Mesothelial cell of epicardium (in vitro differentiated cells): Measurements from ENCODE around the gene KCNAB1. TPM values are rescaled to one million over a fixed set of nuclear protein-coding genes. Genes with fewer than 3 reads are reported as not detected.

Experiments used
- DNase-seq, 2 experiments: peaks; one replicate each; pipeline ENCODE4 v3.0.0; 2021; ENCODE audit warnings: low spot score in 2 of 2; ENCODE audit not compliant: unreplicated experiment in 2 of 2
- H3K27ac Mint-ChIP-seq: 2 replicates; pipeline ENCODE4 v1.8.0; 2021; ENCODE audit warnings: mixed read lengths
- H3K27me3 Mint-ChIP-seq: 2 replicates; pipeline ENCODE4 v1.8.0; 2021; ENCODE audit warnings: low read depth, mixed read lengths
- H3K36me3 Mint-ChIP-seq: 2 replicates; pipeline ENCODE4 v1.8.0; 2021; ENCODE audit warnings: mixed read lengths
- H3K4me1 Mint-ChIP-seq: 2 replicates; pipeline ENCODE4 v1.8.0; 2021; ENCODE audit warnings: mixed read lengths
- H3K4me3 Mint-ChIP-seq: 2 replicates; pipeline ENCODE4 v1.8.0; 2021; ENCODE audit warnings: mild to moderate bottlenecking, moderate library complexity, mixed read lengths
- H3K9me3 Mint-ChIP-seq: 2 replicates; pipeline ENCODE4 v1.8.0; 2021; ENCODE audit warnings: mixed read lengths
- total RNA-seq: library from RNA; stranded (reverse); gene quantifications from 3 replicates; pipeline ENCODE4 v1.2.1, GENCODE V29; 2021
- TF ChIP-seq, protein P1 (sequence below): fragments of 200-600 bp; sonication (generic); IDR thresholded peaks from one replicate; pipeline ENCODE4 v1.5.0; 2021; ENCODE audit warnings: antibody characterized with exemption; ENCODE audit not compliant: unreplicated experiment

Gene KCNAB1
- total RNA-seq, 1 donor from 2014 or later: 3.7 TPM

DNA sequence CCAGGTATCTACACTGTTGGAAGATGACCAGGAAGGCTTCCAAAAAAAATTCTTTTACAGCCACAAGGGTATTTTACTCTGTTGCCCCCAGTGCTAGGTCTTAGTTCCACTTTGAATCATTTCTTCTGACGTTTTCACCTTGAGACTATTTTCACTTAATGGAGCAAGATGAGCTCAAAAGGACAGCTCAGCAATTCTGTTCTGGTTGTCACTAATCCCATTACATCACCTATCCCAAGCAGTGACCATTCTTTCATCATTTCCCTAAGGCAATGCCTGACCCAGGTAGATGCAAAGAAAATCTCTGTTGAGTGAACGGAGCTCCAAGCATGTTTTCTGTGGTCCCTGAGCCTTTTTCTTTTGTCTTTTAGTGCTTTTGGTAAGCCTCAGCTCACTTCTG lies 210.0 kb downstream of the KCNAB1 start:
- Mint-ChIP-seq H3K9me3 (peaks cover 3% of the 10 kb centered on the region), H3K4me3 (no peak overlapping the region), H3K36me3 (no peaks in the 10 kb centered on the region), H3K27me3 (no peaks in the 10 kb centered on the region), H3K27ac (no peak overlapping the region), H3K4me1 (peaks cover 4% of the 10 kb centered on the region)
- TF ChIP-seq, protein P1, sequence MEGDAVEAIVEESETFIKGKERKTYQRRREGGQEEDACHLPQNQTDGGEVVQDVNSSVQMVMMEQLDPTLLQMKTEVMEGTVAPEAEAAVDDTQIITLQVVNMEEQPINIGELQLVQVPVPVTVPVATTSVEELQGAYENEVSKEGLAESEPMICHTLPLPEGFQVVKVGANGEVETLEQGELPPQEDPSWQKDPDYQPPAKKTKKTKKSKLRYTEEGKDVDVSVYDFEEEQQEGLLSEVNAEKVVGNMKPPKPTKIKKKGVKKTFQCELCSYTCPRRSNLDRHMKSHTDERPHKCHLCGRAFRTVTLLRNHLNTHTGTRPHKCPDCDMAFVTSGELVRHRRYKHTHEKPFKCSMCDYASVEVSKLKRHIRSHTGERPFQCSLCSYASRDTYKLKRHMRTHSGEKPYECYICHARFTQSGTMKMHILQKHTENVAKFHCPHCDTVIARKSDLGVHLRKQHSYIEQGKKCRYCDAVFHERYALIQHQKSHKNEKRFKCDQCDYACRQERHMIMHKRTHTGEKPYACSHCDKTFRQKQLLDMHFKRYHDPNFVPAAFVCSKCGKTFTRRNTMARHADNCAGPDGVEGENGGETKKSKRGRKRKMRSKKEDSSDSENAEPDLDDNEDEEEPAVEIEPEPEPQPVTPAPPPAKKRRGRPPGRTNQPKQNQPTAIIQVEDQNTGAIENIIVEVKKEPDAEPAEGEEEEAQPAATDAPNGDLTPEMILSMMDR: no peak
- no peak for DNase-seq

DNA sequence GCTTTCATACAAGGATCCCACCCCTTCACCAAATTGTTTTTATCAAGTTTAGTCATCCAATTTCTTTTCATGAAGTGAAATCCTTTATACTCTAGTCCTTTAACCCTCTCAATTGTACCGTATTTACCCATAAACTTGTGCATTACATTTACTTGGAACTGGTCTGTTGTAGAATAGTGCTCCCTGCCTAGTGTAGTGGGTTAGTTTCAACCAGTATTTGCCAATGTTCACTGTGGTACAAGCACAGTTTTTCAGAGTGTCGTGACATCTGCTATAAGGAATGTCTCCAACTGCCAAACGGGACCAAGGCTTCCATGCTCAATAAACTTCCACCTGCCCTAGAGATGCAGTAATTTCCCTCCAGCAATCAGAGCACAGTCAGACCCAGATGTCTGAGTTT lies 211.9 kb downstream of the KCNAB1 start:
- Mint-ChIP-seq H3K4me1 (peaks cover 4% of the 10 kb centered on the region), H3K4me3 (no peak overlapping the region), H3K36me3 (no peaks in the 10 kb centered on the region), H3K27ac (no peak overlapping the region), H3K27me3 (peaks cover under 1% of the 10 kb centered on the region), H3K9me3 (peaks cover 3% of the 10 kb centered on the region)
- DNase-seq: no peak
- TF ChIP-seq, protein P1: no peak

DNA sequence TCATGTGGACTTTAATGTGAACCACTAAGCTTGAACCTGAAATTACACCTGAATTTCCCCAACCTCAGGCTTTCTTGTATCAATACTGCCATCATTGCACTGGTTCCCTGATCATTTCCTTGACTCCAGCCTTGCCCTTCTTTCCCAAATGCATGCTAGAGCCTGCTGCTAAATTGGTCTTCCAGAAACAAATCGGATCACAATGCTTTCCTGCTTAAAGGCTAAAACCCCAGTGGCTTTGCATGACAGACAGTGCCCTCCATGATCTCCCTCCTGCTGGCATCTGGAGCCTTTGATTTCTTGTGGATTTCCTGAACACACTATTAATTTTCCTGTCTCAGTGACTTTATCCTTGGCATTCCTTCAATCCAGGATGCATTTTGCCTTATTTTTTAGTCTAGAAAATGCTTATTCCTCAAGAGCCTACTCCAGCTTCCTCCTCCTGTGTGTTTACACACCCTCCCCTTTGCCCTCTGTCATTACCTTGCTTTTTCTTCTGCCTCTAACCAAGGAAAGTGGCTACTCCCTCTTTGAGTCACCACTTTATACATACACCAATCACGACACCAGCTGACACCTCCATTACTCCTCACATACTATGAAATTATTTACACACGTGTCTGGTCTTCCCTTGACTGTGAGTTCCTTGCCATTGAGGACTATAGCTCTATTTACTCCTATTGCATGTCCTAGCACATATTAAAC lies 214.6 kb downstream of the KCNAB1 start:
- Mint-ChIP-seq H3K4me3 (no peak overlapping the region), H3K4me1 (peaks cover 4% of the 10 kb centered on the region), H3K27me3 (peaks cover 1% of the 10 kb centered on the region), H3K36me3 (no peaks in the 10 kb centered on the region), H3K27ac (no peak overlapping the region), H3K9me3 (no peaks in the 10 kb centered on the region)
- no peak for DNase-seq
- TF ChIP-seq, protein P1: no peak

DNA sequence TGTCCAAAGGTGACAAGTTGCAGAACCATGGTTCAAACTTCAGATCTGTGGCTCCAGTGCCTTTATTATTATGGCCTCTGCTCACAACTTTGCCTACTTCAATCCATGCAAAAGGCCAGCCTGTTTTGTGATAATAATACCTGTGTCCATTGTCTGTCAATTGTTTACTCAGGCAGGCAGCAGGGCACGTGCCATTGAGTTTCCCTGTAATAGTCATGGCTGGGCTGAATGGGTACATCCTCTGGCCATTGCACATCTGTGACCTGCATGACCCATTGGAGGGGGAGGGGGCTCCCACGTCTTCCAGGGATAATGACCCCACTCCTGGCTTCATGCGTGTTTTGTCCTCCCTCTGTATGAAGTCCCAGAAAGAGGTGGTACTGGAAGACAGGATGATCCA lies 219.1 kb downstream of the KCNAB1 start:
- no peak overlapping the region for H3K4me3 Mint-ChIP-seq
- H3K36me3 Mint-ChIP-seq: no peaks in the 10 kb centered on the region
- peaks cover 4% of the 10 kb centered on the region for H3K4me1 Mint-ChIP-seq
- no peak for DNase-seq
- no peak overlapping the region for H3K27ac Mint-ChIP-seq
- TF ChIP-seq, protein P1: no peak
- H3K9me3 Mint-ChIP-seq: no peaks in the 10 kb centered on the region
- H3K27me3 Mint-ChIP-seq: peaks cover 1% of the 10 kb centered on the region

DNA sequence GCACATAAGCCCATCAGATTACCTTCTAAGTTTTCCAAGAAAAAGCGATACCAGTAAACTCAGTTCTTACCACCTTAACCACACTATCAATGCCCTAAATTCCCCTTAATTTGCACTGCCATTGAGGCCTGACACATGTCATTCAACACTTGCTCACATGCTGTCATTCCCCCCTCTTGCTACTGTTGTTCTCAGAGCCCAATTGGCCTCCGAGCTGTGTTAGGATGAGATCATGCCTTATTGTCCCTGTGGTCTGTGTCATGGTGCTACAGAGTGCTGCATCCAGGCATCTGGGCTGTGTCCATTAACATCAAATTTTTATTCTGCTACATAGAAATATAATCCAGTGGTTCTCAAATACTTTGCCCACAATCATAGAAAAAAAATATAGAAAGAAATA lies 221.0 kb downstream of the KCNAB1 start:
- no peak for DNase-seq
- Mint-ChIP-seq H3K9me3 (no peaks in the 10 kb centered on the region), H3K4me1 (no peaks in the 10 kb centered on the region), H3K36me3 (no peaks in the 10 kb centered on the region), H3K27ac (no peak overlapping the region), H3K4me3 (no peak overlapping the region), H3K27me3 (peaks cover 1% of the 10 kb centered on the region)
- TF ChIP-seq, protein P1: no peak
